LNCAP (cell line): ENCODE measurements around the gene STK16.

Source experiments
- TF ChIP-seq, protein P1 (sequence below): fragments of 450-650 bp; IDR thresholded peaks from 2 replicates; pipeline ENCODE4 v1.5.1; 2017; ENCODE audit warnings: mild to moderate bottlenecking

The STK16 gene

DNA sequence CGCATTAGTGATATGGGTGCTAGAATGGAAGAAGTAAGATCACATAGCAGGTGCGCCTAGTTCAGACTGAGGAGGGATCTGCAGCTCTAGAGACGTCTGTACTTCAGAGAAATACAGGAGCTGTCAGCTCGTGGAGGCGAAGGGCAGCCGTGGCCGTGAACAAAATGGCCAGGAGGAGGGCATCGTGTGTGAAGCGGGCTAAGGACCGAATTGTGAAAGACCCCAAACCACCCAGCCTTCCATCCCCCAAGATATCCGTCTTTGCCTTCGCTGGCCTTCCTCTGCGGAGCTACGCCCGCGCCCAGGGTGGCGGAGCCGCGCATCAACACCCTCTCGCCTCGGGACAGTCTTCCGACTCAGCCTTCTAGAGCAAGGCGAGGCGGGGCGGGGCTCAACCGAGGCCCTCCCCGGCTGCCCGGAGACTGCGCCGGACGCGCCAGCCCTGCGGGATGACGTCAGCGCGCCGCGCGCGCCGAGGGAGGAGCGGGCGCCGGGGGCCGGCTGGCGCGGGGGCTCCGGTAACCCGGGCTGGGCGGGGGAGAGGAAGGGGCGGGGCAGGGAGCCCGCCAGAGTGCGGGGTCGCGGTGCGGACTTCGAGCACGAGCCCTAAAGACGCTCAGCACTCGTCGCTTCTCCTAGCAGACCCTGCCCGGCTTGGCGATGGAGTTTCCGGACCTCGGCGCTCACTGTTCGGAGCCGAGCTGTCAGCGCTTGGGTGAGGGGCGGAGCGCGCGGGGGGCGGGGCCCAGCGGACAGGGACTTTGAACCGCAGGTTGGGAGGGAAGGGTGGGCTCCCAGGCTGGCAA lies 38.7 kb upstream of the STK16 start, which contains the start of gene ZFAND2B:
Gene ZFAND2B (plus strand): TSS at position 455 of the 806 bp plus-strand sequence. CDS start 206 bp downstream, at position 661.
- TF ChIP-seq, protein P1, sequence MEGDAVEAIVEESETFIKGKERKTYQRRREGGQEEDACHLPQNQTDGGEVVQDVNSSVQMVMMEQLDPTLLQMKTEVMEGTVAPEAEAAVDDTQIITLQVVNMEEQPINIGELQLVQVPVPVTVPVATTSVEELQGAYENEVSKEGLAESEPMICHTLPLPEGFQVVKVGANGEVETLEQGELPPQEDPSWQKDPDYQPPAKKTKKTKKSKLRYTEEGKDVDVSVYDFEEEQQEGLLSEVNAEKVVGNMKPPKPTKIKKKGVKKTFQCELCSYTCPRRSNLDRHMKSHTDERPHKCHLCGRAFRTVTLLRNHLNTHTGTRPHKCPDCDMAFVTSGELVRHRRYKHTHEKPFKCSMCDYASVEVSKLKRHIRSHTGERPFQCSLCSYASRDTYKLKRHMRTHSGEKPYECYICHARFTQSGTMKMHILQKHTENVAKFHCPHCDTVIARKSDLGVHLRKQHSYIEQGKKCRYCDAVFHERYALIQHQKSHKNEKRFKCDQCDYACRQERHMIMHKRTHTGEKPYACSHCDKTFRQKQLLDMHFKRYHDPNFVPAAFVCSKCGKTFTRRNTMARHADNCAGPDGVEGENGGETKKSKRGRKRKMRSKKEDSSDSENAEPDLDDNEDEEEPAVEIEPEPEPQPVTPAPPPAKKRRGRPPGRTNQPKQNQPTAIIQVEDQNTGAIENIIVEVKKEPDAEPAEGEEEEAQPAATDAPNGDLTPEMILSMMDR = no peak

DNA sequence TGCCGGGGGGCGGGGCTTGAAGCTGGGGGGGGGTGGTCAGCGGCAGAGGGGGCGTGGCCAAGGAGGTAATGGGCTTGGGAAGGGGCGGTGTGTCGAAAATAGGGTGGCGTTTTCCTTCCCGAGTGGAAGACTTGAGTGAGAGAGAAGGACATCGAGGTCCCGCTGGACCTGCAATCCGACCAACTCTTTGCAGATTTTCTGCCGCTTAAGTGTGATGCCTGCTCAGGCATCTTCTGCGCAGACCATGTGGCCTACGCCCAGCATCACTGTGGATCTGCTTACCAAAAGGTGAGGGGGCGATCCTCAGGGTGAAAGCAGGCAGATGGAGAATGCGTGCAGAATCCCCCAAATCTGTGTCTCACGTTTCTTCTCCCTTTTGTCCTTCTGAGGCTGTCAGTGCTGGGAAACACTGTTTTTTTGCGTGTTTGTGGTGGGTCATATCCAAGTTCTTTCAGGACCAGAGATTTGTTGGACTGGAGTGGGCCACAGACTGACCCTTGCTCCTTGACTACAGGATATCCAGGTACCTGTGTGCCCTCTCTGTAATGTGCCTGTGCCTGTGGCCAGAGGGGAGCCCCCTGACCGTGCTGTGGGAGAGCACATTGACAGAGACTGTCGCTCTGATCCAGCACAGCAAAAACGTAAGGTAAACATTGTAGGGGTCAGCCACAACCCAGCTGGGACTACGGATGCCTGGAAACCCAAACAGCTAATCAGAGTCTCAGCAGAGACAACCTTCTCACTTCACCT lies 38.0 kb upstream of the STK16 start:
- TF ChIP-seq, protein P1 = no peak

DNA sequence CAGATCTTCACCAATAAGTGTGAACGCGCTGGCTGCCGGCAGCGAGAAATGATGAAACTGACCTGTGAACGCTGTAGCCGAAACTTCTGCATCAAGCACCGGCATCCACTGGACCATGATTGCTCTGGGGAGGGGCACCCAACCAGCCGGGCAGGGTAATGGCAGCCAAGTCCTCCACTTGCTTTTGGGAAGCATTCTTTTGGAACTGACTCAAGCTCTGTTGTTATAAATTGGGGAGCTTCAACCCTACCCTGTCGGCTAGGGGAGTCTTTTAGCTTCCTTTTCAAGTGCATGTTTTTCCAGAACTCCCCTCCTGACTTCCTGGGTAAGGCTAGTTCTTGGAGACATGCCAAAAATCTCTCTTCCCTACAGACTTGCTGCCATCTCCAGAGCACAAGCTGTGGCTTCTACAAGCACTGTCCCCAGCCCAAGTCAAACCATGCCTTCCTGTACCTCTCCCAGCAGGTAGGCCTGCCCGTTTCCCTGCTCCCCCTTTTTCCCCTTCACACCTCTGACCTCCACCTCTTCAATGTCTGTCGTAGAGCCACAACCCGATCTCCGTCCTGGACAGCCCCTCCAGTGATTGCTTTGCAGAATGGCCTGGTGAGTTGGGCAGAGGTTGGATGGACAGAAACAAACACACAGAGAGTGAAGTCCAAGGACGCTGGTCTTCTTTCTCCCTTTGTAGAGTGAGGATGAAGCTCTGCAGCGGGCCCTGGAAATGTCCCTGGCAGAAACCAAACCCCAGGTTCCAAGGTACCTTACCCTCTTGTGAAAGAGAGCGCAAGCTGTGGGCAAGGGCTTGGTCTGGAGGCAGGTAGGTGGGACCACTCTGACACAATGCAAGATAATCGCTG lies 37.2 kb upstream of the STK16 start:
- TF ChIP-seq, protein P1 = no peak

DNA sequence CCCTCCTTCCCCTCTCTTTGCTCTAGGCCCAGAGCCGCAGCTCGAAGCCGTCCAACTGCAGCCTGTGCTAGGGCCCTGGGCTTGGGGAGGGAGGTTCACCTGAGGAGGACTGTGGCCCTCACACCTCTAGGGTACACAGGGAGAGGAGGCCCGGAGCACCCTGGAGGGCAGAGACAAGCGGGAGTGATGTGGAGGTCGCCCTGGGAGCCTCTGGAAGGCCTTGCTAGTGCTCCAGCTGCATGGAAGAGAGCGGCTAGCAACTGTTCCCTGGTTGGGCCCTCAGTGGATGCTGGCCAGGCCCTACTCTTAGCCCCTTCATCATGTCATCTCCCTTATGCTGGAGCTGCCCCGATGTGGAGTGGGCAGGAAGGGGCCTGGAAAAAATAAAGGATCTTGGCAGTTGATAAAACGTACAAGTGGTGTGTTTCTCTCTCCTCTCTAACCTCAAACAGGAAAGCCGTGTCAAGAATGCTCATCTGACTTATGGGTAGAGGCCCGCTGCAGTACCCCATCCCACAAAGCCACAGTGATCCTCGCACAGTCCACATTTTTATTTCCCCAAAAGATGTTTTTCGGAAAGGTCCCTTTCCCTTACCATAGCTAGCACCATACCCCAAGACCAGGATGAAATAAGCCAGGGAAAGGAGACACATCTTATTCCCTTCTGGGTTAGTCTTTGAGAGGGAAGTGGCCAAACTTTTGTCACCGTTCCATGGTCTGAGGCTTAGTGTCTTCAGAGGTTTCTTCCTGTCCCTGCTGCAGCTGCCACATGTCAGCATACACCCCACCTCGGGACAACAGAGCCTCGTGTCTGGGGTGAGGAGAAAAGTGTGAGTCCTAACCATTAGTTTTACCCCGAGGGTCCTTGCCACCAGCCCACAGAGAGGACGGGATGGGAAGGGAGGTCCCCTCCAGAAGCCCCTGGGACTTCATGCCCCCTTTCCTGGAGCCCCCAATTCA lies 35.8 kb upstream of the STK16 start:
- TF ChIP-seq, protein P1 = no peak

DNA sequence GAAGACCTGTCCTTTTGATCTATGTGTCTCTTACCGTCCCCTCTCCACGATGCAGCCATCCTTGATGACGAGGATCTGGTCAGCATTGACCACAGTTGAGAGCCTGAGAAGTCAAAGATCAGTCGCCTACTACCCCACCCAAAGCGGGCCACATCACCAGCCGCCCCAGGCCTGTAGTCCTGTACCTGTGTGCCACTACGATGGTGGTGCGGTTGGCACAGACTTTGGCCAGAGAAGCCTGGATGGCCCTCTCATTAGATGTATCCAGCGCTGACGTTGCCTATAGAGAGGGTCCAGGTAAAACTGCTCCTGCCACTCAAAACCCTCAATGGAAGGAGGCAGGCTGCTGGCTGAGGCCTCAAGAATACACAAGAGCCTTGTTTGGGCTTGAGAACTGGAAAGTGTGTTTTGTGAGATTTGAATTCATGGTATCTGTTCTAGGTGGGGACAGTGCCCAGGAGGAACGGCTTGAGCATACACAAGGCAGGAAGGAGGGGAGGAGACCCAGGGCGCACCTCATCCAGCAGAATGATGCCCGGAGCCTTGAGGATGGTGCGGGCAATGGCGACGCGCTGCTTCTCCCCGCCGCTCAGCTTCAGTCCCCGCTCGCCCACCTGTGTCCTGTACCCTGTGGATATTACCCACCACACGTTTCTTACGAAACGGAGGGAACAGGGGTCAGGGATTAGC lies 34.9 kb upstream of the STK16 start:
- TF ChIP-seq, protein P1 = no peak

DNA sequence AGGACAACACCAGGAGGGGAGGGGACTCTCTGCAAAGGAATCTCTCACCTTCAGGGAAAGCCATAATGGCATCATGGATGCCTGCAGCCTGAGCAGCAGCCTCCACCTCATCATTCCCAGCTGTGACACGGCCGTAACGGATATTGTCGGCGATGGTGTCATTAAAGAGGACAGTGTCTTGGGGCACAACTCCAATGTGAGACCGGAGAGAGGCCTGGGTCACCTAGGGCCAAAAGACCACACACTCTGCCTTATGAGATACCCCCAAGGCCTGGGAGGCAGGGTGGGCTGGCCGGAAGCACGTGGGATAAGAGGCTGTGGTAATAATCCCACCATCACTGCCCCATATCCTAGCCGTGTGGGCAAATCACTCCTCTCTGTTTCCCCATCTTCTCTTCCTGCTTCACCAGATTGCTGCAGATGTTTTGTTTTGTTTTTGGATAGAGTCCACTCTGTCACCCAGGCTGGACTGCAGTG lies 34.4 kb upstream of the STK16 start:
- TF ChIP-seq, protein P1 = no peak
